Measurements from ENCODE around the gene ADCY2.

Gene ADCY2

GRCh38 chr5:7608772-7609171 lies 212.8 kb downstream of the ADCY2 start:
- Histone ChIP-seq H3K9me3 (ENCODE audit: control insufficient read depth, low read length) (no peaks in the 10 kb centered on the region), H3K4me3 (ENCODE audit: insufficient read depth, low read depth, low read length, poor library complexity, severe bottlenecking) (no peak overlapping the region), H3K27me3 (replicated peaks; ENCODE audit: control insufficient read depth, insufficient read depth, low read length, poor library complexity, severe bottlenecking) (no peaks in the 10 kb centered on the region), H3K27ac (ENCODE audit: insufficient read depth, low read length, poor library complexity, severe bottlenecking) (no peak overlapping the region), H3K36me3 (ENCODE audit: control insufficient read depth, insufficient read depth, low read length) (no peaks in the 10 kb centered on the region), H3K4me1 (ENCODE audit: control insufficient read depth, insufficient read depth, low read length, poor library complexity, severe bottlenecking) (no peaks in the 10 kb centered on the region)
- no peak for DNase-seq

- H3K36me3 ChIP-seq (ENCODE audit: control insufficient read depth, insufficient read depth, low read length) = no peaks in the 10 kb centered on the region
- H3K27ac ChIP-seq (ENCODE audit: insufficient read depth, low read length, poor library complexity, severe bottlenecking) = no peak overlapping the region
- H3K9me3 ChIP-seq (ENCODE audit: control insufficient read depth, low read length) = no peaks in the 10 kb centered on the region
- no peaks in the 10 kb centered on the region for H3K27me3 ChIP-seq (replicated peaks; ENCODE audit: control insufficient read depth, insufficient read depth, low read length, poor library complexity, severe bottlenecking)
- H3K4me3 ChIP-seq (ENCODE audit: insufficient read depth, low read depth, low read length, poor library complexity, severe bottlenecking) = no peak overlapping the region
- no peaks in the 10 kb centered on the region for H3K4me1 ChIP-seq (ENCODE audit: control insufficient read depth, insufficient read depth, low read length, poor library complexity, severe bottlenecking)
- DNase-seq = no peak
These were observed 213.8 kb downstream of the ADCY2 start for GRCh38 chr5:7609726-7610125.

GRCh38 chr5:7610531-7611177 lies 214.7 kb downstream of the ADCY2 start:
- Histone ChIP-seq H3K4me1 (ENCODE audit: control insufficient read depth, insufficient read depth, low read length, poor library complexity, severe bottlenecking) (no peaks in the 10 kb centered on the region), H3K9me3 (ENCODE audit: control insufficient read depth, low read length) (no peaks in the 10 kb centered on the region), H3K36me3 (ENCODE audit: control insufficient read depth, insufficient read depth, low read length) (no peaks in the 10 kb centered on the region), H3K27ac (ENCODE audit: insufficient read depth, low read length, poor library complexity, severe bottlenecking) (no peak overlapping the region), H3K4me3 (ENCODE audit: insufficient read depth, low read depth, low read length, poor library complexity, severe bottlenecking) (no peak overlapping the region), H3K27me3 (replicated peaks; ENCODE audit: control insufficient read depth, insufficient read depth, low read length, poor library complexity, severe bottlenecking) (no peaks in the 10 kb centered on the region)
- DNase-seq = no peak

- no peak for DNase-seq
- Histone ChIP-seq H3K27me3 (replicated peaks; ENCODE audit: control insufficient read depth, insufficient read depth, low read length, poor library complexity, severe bottlenecking) (no peaks in the 10 kb centered on the region), H3K9me3 (ENCODE audit: control insufficient read depth, low read length) (no peaks in the 10 kb centered on the region), H3K27ac (ENCODE audit: insufficient read depth, low read length, poor library complexity, severe bottlenecking) (no peak overlapping the region), H3K36me3 (ENCODE audit: control insufficient read depth, insufficient read depth, low read length) (no peaks in the 10 kb centered on the region), H3K4me1 (ENCODE audit: control insufficient read depth, insufficient read depth, low read length, poor library complexity, severe bottlenecking) (no peaks in the 10 kb centered on the region), H3K4me3 (ENCODE audit: insufficient read depth, low read depth, low read length, poor library complexity, severe bottlenecking) (no peak overlapping the region)
These were observed 215.6 kb downstream of the ADCY2 start for GRCh38 chr5:7611518-7611917.

- Histone ChIP-seq H3K27ac (ENCODE audit: insufficient read depth, low read length, poor library complexity, severe bottlenecking) (no peak overlapping the region), H3K9me3 (ENCODE audit: control insufficient read depth, low read length) (no peaks in the 10 kb centered on the region), H3K4me1 (ENCODE audit: control insufficient read depth, insufficient read depth, low read length, poor library complexity, severe bottlenecking) (no peaks in the 10 kb centered on the region), H3K4me3 (ENCODE audit: insufficient read depth, low read depth, low read length, poor library complexity, severe bottlenecking) (no peak overlapping the region), H3K27me3 (replicated peaks; ENCODE audit: control insufficient read depth, insufficient read depth, low read length, poor library complexity, severe bottlenecking) (no peaks in the 10 kb centered on the region), H3K36me3 (ENCODE audit: control insufficient read depth, insufficient read depth, low read length) (no peaks in the 10 kb centered on the region)
- DNase-seq = no peak
These were observed 219.7 kb downstream of the ADCY2 start for GRCh38 chr5:7615566-7616061.

- no peak overlapping the region for H3K27ac ChIP-seq (ENCODE audit: insufficient read depth, low read length, poor library complexity, severe bottlenecking)
- no peaks in the 10 kb centered on the region for H3K9me3 ChIP-seq (ENCODE audit: control insufficient read depth, low read length)
- H3K36me3 ChIP-seq (ENCODE audit: control insufficient read depth, insufficient read depth, low read length) = no peaks in the 10 kb centered on the region
- no peaks in the 10 kb centered on the region for H3K27me3 ChIP-seq (replicated peaks; ENCODE audit: control insufficient read depth, insufficient read depth, low read length, poor library complexity, severe bottlenecking)
- H3K4me3 ChIP-seq (ENCODE audit: insufficient read depth, low read depth, low read length, poor library complexity, severe bottlenecking) = no peak overlapping the region
- no peaks in the 10 kb centered on the region for H3K4me1 ChIP-seq (ENCODE audit: control insufficient read depth, insufficient read depth, low read length, poor library complexity, severe bottlenecking)
- DNase-seq = no peak
These were observed 221.0 kb downstream of the ADCY2 start for GRCh38 chr5:7616897-7617296.

- Histone ChIP-seq H3K27ac (ENCODE audit: insufficient read depth, low read length, poor library complexity, severe bottlenecking) (no peak overlapping the region), H3K27me3 (replicated peaks; ENCODE audit: control insufficient read depth, insufficient read depth, low read length, poor library complexity, severe bottlenecking) (no peaks in the 10 kb centered on the region), H3K4me1 (ENCODE audit: control insufficient read depth, insufficient read depth, low read length, poor library complexity, severe bottlenecking) (no peaks in the 10 kb centered on the region), H3K9me3 (ENCODE audit: control insufficient read depth, low read length) (no peaks in the 10 kb centered on the region), H3K36me3 (ENCODE audit: control insufficient read depth, insufficient read depth, low read length) (no peaks in the 10 kb centered on the region), H3K4me3 (ENCODE audit: insufficient read depth, low read depth, low read length, poor library complexity, severe bottlenecking) (no peak overlapping the region)
- no peak for DNase-seq
These were observed 226.6 kb downstream of the ADCY2 start for GRCh38 chr5:7622498-7622897.

GRCh38 chr5:7625740-7626139 lies 229.8 kb downstream of the ADCY2 start:
- Histone ChIP-seq H3K9me3 (ENCODE audit: control insufficient read depth, low read length) (no peaks in the 10 kb centered on the region), H3K27ac (ENCODE audit: insufficient read depth, low read length, poor library complexity, severe bottlenecking) (no peak overlapping the region), H3K4me1 (ENCODE audit: control insufficient read depth, insufficient read depth, low read length, poor library complexity, severe bottlenecking) (no peaks in the 10 kb centered on the region), H3K4me3 (ENCODE audit: insufficient read depth, low read depth, low read length, poor library complexity, severe bottlenecking) (no peak overlapping the region), H3K36me3 (ENCODE audit: control insufficient read depth, insufficient read depth, low read length) (no peaks in the 10 kb centered on the region), H3K27me3 (replicated peaks; ENCODE audit: control insufficient read depth, insufficient read depth, low read length, poor library complexity, severe bottlenecking) (no peaks in the 10 kb centered on the region)
- DNase-seq = no peak

- no peaks in the 10 kb centered on the region for H3K9me3 ChIP-seq (ENCODE audit: control insufficient read depth, low read length)
- H3K27me3 ChIP-seq (replicated peaks; ENCODE audit: control insufficient read depth, insufficient read depth, low read length, poor library complexity, severe bottlenecking) = no peaks in the 10 kb centered on the region
- no peak for DNase-seq
- H3K4me1 ChIP-seq (ENCODE audit: control insufficient read depth, insufficient read depth, low read length, poor library complexity, severe bottlenecking) = no peaks in the 10 kb centered on the region
- H3K4me3 ChIP-seq (ENCODE audit: insufficient read depth, low read depth, low read length, poor library complexity, severe bottlenecking) = no peak overlapping the region
- H3K27ac ChIP-seq (ENCODE audit: insufficient read depth, low read length, poor library complexity, severe bottlenecking) = no peak overlapping the region
- H3K36me3 ChIP-seq (ENCODE audit: control insufficient read depth, insufficient read depth, low read length) = no peaks in the 10 kb centered on the region
These were observed 232.3 kb downstream of the ADCY2 start for GRCh38 chr5:7628248-7628647.

GRCh38 chr5:7628820-7629219 lies 232.9 kb downstream of the ADCY2 start:
- Histone ChIP-seq H3K4me1 (ENCODE audit: control insufficient read depth, insufficient read depth, low read length, poor library complexity, severe bottlenecking) (no peaks in the 10 kb centered on the region), H3K27me3 (replicated peaks; ENCODE audit: control insufficient read depth, insufficient read depth, low read length, poor library complexity, severe bottlenecking) (no peaks in the 10 kb centered on the region), H3K36me3 (ENCODE audit: control insufficient read depth, insufficient read depth, low read length) (no peaks in the 10 kb centered on the region), H3K9me3 (ENCODE audit: control insufficient read depth, low read length) (no peaks in the 10 kb centered on the region), H3K27ac (ENCODE audit: insufficient read depth, low read length, poor library complexity, severe bottlenecking) (no peak overlapping the region), H3K4me3 (ENCODE audit: insufficient read depth, low read depth, low read length, poor library complexity, severe bottlenecking) (no peak overlapping the region)
- no peak for DNase-seq

Measured in effector memory CD4-positive, alpha-beta T cell (primary cell).